K562 (cell line): ENCODE results near the gene FSCN2. TPM values are rescaled to one million over a fixed set of nuclear protein-coding genes. Genes with fewer than 3 reads are reported as not detected.

Source experiments
- EGR1 ChIP-seq: fragments of 450-650 bp; conservative IDR thresholded peaks from 2 replicates; pipeline ENCODE4 v1.6.1; 2017; ENCODE audit warnings: mild to moderate bottlenecking
- ELF4 ChIP-seq: fragments of 450-650 bp; formaldehyde crosslinking; IDR thresholded peaks from 2 replicates; pipeline ENCODE4 v1.4.0; 2022; ENCODE audit warnings: missing genetic modification characterization
- MTF1 ChIP-seq: fragments of 250-450 bp; sonication (Bioruptor Pico); IDR thresholded peaks from 2 replicates; pipeline ENCODE4 v1.9.0; 2021; ENCODE audit warnings: moderate library complexity, mild to moderate bottlenecking, inconsistent platforms, borderline replicate concordance
- NCOA6 ChIP-seq: fragments of 450-650 bp; IDR thresholded peaks from 2 replicates; pipeline ENCODE4 v1.6.1; 2017; ENCODE audit warnings: mild to moderate bottlenecking
- PHB ChIP-seq: fragments of 250-450 bp; sonication (Bioruptor Pico); IDR thresholded peaks from 2 replicates; pipeline ENCODE4 v1.5.0; 2021
- RFX7 ChIP-seq: fragments of 250-450 bp; sonication (Bioruptor Pico); IDR thresholded peaks from 2 replicates; pipeline ENCODE4 v1.5.1; 2021; ENCODE audit warnings: mild to moderate bottlenecking
- SOX6 ChIP-seq: fragments of 450-650 bp; IDR thresholded peaks from 2 replicates; pipeline ENCODE4 v1.6.1; 2014; ENCODE audit warnings: mild to moderate bottlenecking
- SUPT5H ChIP-seq: fragments of 450-650 bp; IDR thresholded peaks from 2 replicates; pipeline ENCODE4 v1.6.1; 2016
- ZNF124 ChIP-seq: sonication (generic); formaldehyde crosslinking; IDR thresholded peaks from 2 replicates; pipeline ENCODE4 v1.8.1; 2022; ENCODE audit warnings: missing genetic modification reagents
- ZNF408 ChIP-seq: fragments of 250-450 bp; sonication (Bioruptor Pico); IDR thresholded peaks from 2 replicates; pipeline ENCODE4 v1.4.0; 2020; ENCODE audit warnings: low read depth, mild to moderate bottlenecking, moderate library complexity
- ZNF444 ChIP-seq: fragments of 250-450 bp; sonication (Bioruptor Pico); IDR thresholded peaks from 2 replicates; pipeline ENCODE4 v1.4.0; 2020; ENCODE audit warnings: mild to moderate bottlenecking, moderate library complexity
- ZNF707 ChIP-seq: fragments of 250-450 bp; sonication (Bioruptor Pico); conservative IDR thresholded peaks from 2 replicates; pipeline ENCODE4 v1.8.0; 2022; ENCODE audit warnings: inconsistent platforms, mild to moderate bottlenecking, moderate library complexity
- polyA plus RNA-seq, 8 experiments: library from polyadenylated mRNA; depleted of rRNA in 4 of 8; stranded (reverse) in 5 of 8; unstranded in 3 of 8; fragments of >200 nt; fragmentation: Nextera tagmentation in 2 of 8; fragmentation: Illumina TruSeq in 1 of 8; extraction: Ambion mirVana in 2 of 8; extraction: Trizol in 1 of 8; gene quantifications; 2 replicates each; pipeline versions ENCODE4 v1.2.1 to v1.2.3, GENCODE V29; 2011 to 2014; ENCODE audit warnings: inconsistent platforms in 1 of 8, missing spikeins in 1 of 8
- total RNA-seq, 7 experiments: library from RNA; depleted of rRNA in 6 of 7; stranded (reverse); fragments of >200 nt in 6 of 7; fragmentation: Illumina TruSeq in 2 of 7; extraction: Trizol in 2 of 7; gene quantifications; 2 replicates each; pipeline versions ENCODE4 v1.2.1 to v1.2.3, GENCODE V29; 2011 to 2021; ENCODE audit warnings: low replicate concordance in 1 of 7
- TF ChIP-seq, protein P1 (sequence below): fragments of 450-650 bp; IDR thresholded peaks from 2 replicates; pipeline ENCODE4 v1.6.1; 2016; ENCODE audit warnings: mild to moderate bottlenecking
- TF ChIP-seq, protein P2 (sequence below): sonication (generic); formaldehyde crosslinking; IDR thresholded peaks from 2 replicates; pipeline ENCODE4 v1.9.0; 2022; ENCODE audit warnings: mild to moderate bottlenecking, missing genetic modification reagents
- TF ChIP-seq, protein P3 (sequence below): IDR thresholded peaks from 2 replicates; pipeline ENCODE4 v1.6.1; 2011; ENCODE audit warnings: borderline replicate concordance, low read depth, mild to moderate bottlenecking, moderate library complexity, low read length; ENCODE audit not compliant: insufficient read depth, poor library complexity, severe bottlenecking
- TF ChIP-seq, protein P4 (sequence below): fragments of 450-650 bp; IDR thresholded peaks from 2 replicates; pipeline ENCODE4 v1.6.1; 2016; ENCODE audit warnings: low read depth

The FSCN2 gene
- total and polyA plus RNA-seq, 9 of the 15 experiments (the other 6 are each of a cell fraction or from before 2014, with no cell fraction given) = 0.08 TPM; not detected in 8

DNA sequence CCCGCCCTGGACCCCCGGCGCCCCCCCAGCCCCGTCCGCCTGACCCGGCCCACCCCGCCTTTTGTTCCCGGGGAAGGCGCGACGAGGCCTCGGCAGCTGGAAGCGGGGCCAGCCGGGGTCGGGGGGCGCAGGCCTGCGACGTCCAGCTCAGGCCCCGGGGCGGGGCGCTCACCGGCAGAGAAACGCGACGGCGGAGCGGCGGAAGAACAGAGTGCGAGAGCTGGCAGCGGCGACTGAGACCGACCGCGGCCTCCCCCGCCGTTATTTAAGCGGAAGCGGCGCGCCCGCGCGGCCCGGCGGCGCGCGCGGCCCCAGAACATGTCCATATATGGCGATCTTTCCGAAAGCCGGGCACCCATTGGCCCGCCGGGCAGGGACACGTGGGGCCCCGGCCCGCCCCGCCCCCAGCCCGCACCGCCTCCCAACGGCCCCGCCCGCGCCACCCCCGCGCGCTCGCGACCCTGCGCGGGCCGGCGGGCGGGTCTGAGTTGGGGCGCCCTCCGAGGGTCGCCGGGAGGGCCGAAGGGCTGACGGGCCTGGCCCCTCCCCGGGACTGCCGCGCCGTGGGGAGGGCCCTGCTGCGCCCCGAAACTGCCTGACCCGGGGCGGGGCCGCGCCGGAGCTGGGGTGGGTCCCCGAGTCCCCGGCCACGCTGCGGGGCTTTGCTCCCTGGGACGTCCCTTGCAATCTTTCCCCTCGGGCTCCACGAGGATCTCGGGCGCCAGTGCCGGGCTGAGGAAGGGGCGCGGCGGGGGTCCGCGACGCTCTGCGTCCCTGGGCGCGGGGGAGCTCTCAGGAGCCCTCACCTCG, 15.4 kb upstream of the FSCN2 start, which contains the start of gene ACTG1 (continued):
- TF ChIP-seq, protein P1, sequence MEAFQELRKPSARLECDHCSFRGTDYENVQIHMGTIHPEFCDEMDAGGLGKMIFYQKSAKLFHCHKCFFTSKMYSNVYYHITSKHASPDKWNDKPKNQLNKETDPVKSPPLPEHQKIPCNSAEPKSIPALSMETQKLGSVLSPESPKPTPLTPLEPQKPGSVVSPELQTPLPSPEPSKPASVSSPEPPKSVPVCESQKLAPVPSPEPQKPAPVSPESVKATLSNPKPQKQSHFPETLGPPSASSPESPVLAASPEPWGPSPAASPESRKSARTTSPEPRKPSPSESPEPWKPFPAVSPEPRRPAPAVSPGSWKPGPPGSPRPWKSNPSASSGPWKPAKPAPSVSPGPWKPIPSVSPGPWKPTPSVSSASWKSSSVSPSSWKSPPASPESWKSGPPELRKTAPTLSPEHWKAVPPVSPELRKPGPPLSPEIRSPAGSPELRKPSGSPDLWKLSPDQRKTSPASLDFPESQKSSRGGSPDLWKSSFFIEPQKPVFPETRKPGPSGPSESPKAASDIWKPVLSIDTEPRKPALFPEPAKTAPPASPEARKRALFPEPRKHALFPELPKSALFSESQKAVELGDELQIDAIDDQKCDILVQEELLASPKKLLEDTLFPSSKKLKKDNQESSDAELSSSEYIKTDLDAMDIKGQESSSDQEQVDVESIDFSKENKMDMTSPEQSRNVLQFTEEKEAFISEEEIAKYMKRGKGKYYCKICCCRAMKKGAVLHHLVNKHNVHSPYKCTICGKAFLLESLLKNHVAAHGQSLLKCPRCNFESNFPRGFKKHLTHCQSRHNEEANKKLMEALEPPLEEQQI = no peak
- no peak for TF ChIP-seq NCOA6
- TF ChIP-seq ZNF707 (CRISPR knock-in tag) = no peak
- TF ChIP-seq RFX7 = no peak
- TF ChIP-seq PHB = peak; percentile 51; the same call in 1 of the 2 replicates
- TF ChIP-seq ZNF124 (CRISPR knock-in tag) = no peak; the same call in 1 of the 2 replicates
- TF ChIP-seq EGR1 = peak; percentile 20; the same call in 1 of the 2 replicates
- TF ChIP-seq, protein P2, sequence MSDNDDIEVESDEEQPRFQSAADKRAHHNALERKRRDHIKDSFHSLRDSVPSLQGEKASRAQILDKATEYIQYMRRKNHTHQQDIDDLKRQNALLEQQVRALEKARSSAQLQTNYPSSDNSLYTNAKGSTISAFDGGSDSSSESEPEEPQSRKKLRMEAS (CRISPR knock-in tag) = no peak; the same call in 1 of the 2 replicates
- no peak for TF ChIP-seq MTF1
- TF ChIP-seq ZNF444 (CRISPR knock-in tag) = no peak
- TF ChIP-seq ELF4 (CRISPR knock-in tag) = no peak
- TF ChIP-seq, protein P3, sequence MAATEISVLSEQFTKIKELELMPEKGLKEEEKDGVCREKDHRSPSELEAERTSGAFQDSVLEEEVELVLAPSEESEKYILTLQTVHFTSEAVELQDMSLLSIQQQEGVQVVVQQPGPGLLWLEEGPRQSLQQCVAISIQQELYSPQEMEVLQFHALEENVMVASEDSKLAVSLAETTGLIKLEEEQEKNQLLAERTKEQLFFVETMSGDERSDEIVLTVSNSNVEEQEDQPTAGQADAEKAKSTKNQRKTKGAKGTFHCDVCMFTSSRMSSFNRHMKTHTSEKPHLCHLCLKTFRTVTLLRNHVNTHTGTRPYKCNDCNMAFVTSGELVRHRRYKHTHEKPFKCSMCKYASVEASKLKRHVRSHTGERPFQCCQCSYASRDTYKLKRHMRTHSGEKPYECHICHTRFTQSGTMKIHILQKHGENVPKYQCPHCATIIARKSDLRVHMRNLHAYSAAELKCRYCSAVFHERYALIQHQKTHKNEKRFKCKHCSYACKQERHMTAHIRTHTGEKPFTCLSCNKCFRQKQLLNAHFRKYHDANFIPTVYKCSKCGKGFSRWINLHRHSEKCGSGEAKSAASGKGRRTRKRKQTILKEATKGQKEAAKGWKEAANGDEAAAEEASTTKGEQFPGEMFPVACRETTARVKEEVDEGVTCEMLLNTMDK = no peak
- TF ChIP-seq, protein P4, sequence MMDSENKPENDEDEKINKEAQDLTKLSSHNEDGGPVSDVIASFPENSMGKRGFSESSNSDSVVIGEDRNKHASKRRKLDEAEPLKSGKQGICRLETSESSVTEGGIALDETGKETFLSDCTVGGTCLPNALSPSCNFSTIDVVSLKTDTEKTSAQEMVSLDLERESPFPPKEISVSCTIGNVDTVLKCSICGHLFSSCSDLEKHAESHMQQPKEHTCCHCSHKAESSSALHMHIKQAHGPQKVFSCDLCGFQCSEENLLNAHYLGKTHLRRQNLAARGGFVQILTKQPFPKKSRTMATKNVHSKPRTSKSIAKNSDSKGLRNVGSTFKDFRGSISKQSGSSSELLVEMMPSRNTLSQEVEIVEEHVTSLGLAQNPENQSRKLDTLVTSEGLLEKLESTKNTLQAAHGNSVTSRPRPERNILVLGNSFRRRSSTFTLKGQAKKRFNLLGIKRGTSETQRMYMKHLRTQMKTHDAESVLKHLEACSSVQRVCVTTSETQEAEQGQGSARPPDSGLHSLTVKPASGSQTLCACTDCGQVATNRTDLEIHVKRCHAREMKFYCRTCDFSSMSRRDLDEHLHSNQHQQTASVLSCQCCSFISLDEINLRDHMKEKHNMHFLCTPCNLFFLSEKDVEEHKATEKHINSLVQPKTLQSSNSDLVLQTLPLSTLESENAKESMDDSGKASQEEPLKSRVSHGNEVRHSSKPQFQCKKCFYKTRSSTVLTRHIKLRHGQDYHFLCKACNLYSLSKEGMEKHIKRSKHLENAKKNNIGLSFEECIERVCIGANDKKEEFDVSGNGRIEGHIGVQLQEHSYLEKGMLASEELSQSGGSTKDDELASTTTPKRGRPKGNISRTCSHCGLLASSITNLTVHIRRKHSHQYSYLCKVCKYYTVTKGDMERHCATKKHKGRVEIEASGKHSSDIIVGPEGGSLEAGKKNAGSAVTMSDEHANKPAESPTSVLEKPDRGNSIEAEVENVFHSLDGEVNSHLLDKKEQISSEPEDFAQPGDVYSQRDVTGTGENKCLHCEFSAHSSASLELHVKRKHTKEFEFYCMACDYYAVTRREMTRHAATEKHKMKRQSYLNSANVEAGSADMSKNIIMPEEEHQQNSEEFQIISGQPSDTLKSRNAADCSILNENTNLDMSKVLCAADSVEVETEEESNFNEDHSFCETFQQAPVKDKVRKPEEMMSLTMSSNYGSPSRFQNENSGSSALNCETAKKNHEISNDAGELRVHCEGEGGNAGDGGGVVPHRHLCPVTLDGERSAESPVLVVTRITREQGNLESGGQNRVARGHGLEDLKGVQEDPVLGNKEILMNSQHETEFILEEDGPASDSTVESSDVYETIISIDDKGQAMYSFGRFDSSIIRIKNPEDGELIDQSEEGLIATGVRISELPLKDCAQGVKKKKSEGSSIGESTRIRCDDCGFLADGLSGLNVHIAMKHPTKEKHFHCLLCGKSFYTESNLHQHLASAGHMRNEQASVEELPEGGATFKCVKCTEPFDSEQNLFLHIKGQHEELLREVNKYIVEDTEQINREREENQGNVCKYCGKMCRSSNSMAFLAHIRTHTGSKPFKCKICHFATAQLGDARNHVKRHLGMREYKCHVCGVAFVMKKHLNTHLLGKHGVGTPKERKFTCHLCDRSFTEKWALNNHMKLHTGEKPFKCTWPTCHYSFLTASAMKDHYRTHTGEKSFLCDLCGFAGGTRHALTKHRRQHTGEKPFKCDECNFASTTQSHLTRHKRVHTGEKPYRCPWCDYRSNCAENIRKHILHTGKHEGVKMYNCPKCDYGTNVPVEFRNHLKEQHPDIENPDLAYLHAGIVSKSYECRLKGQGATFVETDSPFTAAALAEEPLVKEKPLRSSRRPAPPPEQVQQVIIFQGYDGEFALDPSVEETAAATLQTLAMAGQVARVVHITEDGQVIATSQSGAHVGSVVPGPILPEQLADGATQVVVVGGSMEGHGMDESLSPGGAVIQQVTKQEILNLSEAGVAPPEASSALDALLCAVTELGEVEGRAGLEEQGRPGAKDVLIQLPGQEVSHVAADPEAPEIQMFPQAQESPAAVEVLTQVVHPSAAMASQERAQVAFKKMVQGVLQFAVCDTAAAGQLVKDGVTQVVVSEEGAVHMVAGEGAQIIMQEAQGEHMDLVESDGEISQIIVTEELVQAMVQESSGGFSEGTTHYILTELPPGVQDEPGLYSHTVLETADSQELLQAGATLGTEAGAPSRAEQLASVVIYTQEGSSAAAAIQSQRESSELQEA = no peak
- TF ChIP-seq SUPT5H = peak; percentile 92
- no peak for TF ChIP-seq ZNF408 (CRISPR knock-in tag)
- TF ChIP-seq SOX6 = no peak
